ENCODE results near the gene SMIM33.

SMIM33 gene

DNA sequence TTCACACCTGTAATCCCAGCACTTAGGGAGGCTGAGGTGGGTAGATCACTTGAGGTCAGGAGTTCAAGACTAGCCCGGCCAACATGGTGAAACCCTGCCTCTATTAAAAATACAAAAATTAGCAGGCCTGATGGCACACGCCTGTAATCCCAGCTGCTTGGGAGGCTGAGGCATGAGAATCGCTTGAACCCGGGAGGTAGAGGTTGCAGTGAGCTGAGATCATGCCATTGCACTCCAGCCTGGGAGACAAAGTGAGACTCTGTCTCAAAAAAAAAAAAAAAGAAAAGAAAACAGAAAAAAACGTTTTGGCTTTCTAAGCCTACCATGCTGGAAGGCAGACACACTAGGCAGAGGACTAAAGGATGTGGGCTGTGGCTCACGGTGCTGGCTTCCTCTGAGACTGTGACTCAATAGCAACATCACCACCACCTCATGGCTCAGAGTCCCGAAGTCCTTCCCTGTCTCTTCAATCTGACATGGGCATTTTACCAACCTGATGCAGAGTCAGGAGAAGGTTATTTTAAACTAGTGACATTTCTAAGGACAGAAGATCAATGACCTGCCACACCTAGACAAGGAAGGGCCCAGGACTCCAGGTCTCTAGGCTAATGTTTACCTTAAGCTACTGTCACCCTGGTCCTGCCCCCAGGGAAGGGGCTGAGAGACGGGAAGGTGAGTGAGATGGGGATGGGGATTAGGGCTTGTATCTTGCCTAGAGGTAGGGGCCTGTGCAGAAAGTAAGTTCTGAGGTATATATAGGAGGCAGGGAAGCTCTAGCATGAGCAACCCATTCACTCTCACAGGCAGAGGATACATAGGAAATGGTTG, 12.0 kb upstream of the SMIM33 start:
- H3K36me3 ChIP-seq (ENCODE audit: control insufficient read depth, insufficient read depth, low read length, severe bottlenecking), result no peaks in the 10 kb centered on the region
- peak; percentile 22 for DNase-seq (ENCODE audit: low read depth)
- H3K27me3 ChIP-seq (replicated peaks; ENCODE audit: control insufficient read depth, insufficient read depth, low read length), result no peaks in the 10 kb centered on the region
- H3K9ac ChIP-seq (ENCODE audit: low read length), result no peak overlapping the region
- H3K4me3 ChIP-seq (ENCODE audit: low read length), result no peak overlapping the region
- no peaks in the 10 kb centered on the region for H3K9me3 ChIP-seq (ENCODE audit: control insufficient read depth, low read length)
- no peaks in the 10 kb centered on the region for H3K4me1 ChIP-seq (ENCODE audit: control insufficient read depth, insufficient read depth, low read length)

DNA sequence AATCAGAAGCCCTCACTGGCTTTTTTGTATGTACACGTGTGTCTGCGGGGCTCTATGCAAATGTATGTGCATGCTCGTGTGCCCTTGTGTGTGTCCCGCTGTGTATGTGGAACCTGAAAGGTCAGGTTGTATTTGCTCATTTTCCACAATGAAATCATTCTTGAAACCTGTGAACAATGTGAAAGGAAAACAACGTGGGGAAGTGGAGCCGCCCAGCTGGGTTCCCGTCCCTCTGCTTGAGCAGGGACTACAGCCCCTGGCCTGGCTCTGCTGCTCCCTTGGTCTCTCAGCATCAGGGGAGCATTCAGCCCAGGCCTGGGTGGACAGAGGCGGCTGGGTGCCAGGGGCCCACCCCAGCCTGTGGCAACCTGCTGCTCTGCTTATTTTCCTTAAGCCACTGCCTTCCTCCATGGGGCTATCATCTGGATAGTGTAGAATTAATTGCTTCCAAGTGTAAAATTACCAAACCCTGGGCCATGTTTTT, 11.3 kb upstream of the SMIM33 start:
- H3K36me3 ChIP-seq (ENCODE audit: control insufficient read depth, insufficient read depth, low read length, severe bottlenecking), result no peaks in the 10 kb centered on the region
- no peaks in the 10 kb centered on the region for H3K4me1 ChIP-seq (ENCODE audit: control insufficient read depth, insufficient read depth, low read length)
- H3K9ac ChIP-seq (ENCODE audit: low read length), result no peak overlapping the region
- DNase-seq (ENCODE audit: low read depth), result no peak
- no peaks in the 10 kb centered on the region for H3K9me3 ChIP-seq (ENCODE audit: control insufficient read depth, low read length)
- H3K27me3 ChIP-seq (replicated peaks; ENCODE audit: control insufficient read depth, insufficient read depth, low read length), result no peaks in the 10 kb centered on the region
- no peak overlapping the region for H3K4me3 ChIP-seq (ENCODE audit: low read length)

DNA sequence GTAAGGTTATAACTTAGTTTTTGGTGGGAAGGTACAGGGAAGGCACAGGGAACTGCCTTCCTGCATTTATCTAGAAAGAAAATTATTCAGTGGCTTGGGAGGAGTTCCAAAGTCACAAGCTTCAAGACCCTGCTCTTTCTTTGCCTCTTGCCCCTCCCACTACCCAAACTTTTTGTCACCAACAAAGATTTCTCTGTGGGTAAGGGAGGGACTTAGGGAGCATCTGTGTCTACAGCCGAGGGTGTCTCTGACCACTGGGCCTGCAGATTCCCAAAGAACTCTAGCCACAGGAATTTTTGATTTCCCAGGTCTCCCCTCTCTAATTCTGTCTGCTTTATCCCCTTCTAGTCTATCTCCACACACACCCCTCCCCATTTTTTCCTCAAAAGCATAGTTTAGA, 10.3 kb upstream of the SMIM33 start:
- no peak for DNase-seq (ENCODE audit: low read depth)

GRCh38 chr5:139461176-139461575, 9.6 kb upstream of the SMIM33 start:
- no peaks in the 10 kb centered on the region for H3K27me3 ChIP-seq (replicated peaks; ENCODE audit: control insufficient read depth, insufficient read depth, low read length)
- no peak overlapping the region for H3K9ac ChIP-seq (ENCODE audit: low read length)
- H3K36me3 ChIP-seq (ENCODE audit: control insufficient read depth, insufficient read depth, low read length, severe bottlenecking), result no peaks in the 10 kb centered on the region
- no peaks in the 10 kb centered on the region for H3K9me3 ChIP-seq (ENCODE audit: control insufficient read depth, low read length)
- no peak for DNase-seq (ENCODE audit: low read depth)
- H3K4me3 ChIP-seq (ENCODE audit: low read length), result no peak overlapping the region
- H3K4me1 ChIP-seq (ENCODE audit: control insufficient read depth, insufficient read depth, low read length), result no peaks in the 10 kb centered on the region

More for the DNA sequence above, 10.3 kb upstream of the SMIM33 start:
- Histone ChIP-seq H3K9me3 (ENCODE audit: control insufficient read depth, low read length) (no peaks in the 10 kb centered on the region), H3K4me1 (ENCODE audit: control insufficient read depth, insufficient read depth, low read length) (no peaks in the 10 kb centered on the region), H3K9ac (ENCODE audit: low read length) (no peak overlapping the region), H3K4me3 (ENCODE audit: low read length) (no peak overlapping the region), H3K27me3 (replicated peaks; ENCODE audit: control insufficient read depth, insufficient read depth, low read length) (no peaks in the 10 kb centered on the region), H3K36me3 (ENCODE audit: control insufficient read depth, insufficient read depth, low read length, severe bottlenecking) (no peaks in the 10 kb centered on the region)

- H3K36me3 ChIP-seq (ENCODE audit: control insufficient read depth, insufficient read depth, low read length, severe bottlenecking), result no peaks in the 10 kb centered on the region
- H3K9ac ChIP-seq (ENCODE audit: low read length), result no peak overlapping the region
- H3K4me1 ChIP-seq (ENCODE audit: control insufficient read depth, insufficient read depth, low read length), result no peaks in the 10 kb centered on the region
- no peaks in the 10 kb centered on the region for H3K27me3 ChIP-seq (replicated peaks; ENCODE audit: control insufficient read depth, insufficient read depth, low read length)
- H3K9me3 ChIP-seq (ENCODE audit: control insufficient read depth, low read length), result no peaks in the 10 kb centered on the region
- peak; percentile 25 for DNase-seq (ENCODE audit: low read depth)
- no peak overlapping the region for H3K4me3 ChIP-seq (ENCODE audit: low read length)
These were observed 9.1 kb upstream of the SMIM33 start for GRCh38 chr5:139461698-139462097.

- Histone ChIP-seq H3K9me3 (ENCODE audit: control insufficient read depth, low read length) (no peaks in the 10 kb centered on the region), H3K27me3 (replicated peaks; ENCODE audit: control insufficient read depth, insufficient read depth, low read length) (no peaks in the 10 kb centered on the region), H3K36me3 (ENCODE audit: control insufficient read depth, insufficient read depth, low read length, severe bottlenecking) (no peaks in the 10 kb centered on the region), H3K4me3 (ENCODE audit: low read length) (no peak within 1 kb of the TSS), H3K9ac (ENCODE audit: low read length) (no peak within 1 kb of the TSS), H3K4me1 (ENCODE audit: control insufficient read depth, insufficient read depth, low read length) (no peaks in the 10 kb centered on the region)
- no peak for DNase-seq (ENCODE audit: low read depth)
These were observed 8.1 kb upstream of the SMIM33 start, which contains the start of gene ECSCR for GRCh38 chr5:139462586-139463276. Gene ECSCR, minus strand, starts transcription at chr5:139462743. Its CDS starts 73 bp downstream, at chr5:139462670.

DNA sequence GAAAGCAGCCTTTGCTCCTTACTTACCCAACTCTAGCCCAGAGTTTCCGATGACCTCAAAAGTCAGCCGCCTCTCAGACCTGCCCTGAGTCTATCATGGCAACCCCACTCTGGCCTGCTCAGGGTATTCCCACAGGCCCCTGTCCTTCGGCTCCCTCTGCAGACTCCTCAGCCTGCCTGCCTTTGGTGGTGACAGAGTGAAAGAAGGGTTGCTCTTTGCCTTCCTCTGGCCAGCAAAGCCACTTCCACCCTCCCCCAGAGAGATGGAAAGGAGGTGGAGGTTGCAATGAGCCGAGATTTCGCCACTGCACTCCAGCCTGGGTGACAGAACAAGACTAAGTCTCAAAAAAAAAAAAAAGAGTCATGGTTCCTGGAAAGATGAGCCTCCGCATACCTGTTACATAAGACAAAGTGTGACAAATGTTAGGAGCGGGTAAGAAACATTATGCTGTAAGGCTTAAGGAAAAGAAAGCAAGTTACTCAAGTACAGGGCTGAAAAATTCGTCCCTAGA, 2.3 kb upstream of the SMIM33 start:
- Histone ChIP-seq H3K9ac (ENCODE audit: low read length) (peak overlapping the region; percentile 54), H3K27me3 (replicated peaks; ENCODE audit: control insufficient read depth, insufficient read depth, low read length) (no peaks in the 10 kb centered on the region), H3K36me3 (ENCODE audit: control insufficient read depth, insufficient read depth, low read length, severe bottlenecking) (no peaks in the 10 kb centered on the region), H3K4me3 (ENCODE audit: low read length) (no peak overlapping the region), H3K9me3 (ENCODE audit: control insufficient read depth, low read length) (no peaks in the 10 kb centered on the region), H3K4me1 (ENCODE audit: control insufficient read depth, insufficient read depth, low read length) (peaks cover 27% of the 10 kb centered on the region)
- DNase-seq (ENCODE audit: low read depth), result no peak

DNA sequence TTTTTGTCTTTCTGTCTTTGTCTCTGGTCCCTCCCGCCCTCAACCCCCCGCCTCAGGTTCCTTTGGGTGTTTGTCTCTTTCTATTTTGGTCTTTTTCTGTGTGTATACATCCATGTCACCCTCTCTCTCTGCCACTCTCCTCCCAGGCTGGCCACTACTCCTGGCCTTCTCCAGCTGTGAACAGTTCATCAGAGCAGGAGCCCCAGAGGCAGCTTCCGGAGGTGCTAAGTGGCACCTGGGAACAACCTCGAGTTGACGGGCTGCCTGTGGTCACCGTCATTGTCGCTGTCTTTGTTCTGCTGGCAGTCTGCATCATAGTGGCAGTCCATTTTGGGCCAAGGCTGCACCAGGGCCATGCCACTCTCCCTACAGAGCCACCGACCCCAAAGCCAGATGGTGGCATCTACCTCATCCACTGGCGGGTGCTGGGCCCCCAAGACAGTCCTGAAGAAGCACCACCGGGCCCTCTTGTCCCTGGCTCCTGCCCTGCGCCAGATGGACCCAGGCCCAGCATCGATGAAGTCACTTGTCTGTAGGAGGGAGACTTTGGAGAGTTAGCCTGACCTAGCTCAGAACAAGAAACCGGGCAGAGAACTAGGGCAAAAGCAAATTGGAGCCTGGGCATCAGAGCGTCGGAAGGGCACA, 1.7 kb downstream of the SMIM33 start:
- H3K36me3 ChIP-seq (ENCODE audit: control insufficient read depth, insufficient read depth, low read length, severe bottlenecking), result peaks cover 13% of the 10 kb centered on the region
- H3K4me1 ChIP-seq (ENCODE audit: control insufficient read depth, insufficient read depth, low read length), result peaks cover 49% of the 10 kb centered on the region
- DNase-seq (ENCODE audit: low read depth), result no peak
- no peak overlapping the region for H3K4me3 ChIP-seq (ENCODE audit: low read length)
- no peaks in the 10 kb centered on the region for H3K9me3 ChIP-seq (ENCODE audit: control insufficient read depth, low read length)
- H3K9ac ChIP-seq (ENCODE audit: low read length), result peak overlapping the region; percentile 48
- no peaks in the 10 kb centered on the region for H3K27me3 ChIP-seq (replicated peaks; ENCODE audit: control insufficient read depth, insufficient read depth, low read length)

- H3K4me1 ChIP-seq (ENCODE audit: control insufficient read depth, insufficient read depth, low read length), result peaks cover 48% of the 10 kb centered on the region
- peak; percentile 40 for DNase-seq (ENCODE audit: low read depth)
- peaks cover 19% of the 10 kb centered on the region for H3K36me3 ChIP-seq (ENCODE audit: control insufficient read depth, insufficient read depth, low read length, severe bottlenecking)
- H3K9me3 ChIP-seq (ENCODE audit: control insufficient read depth, low read length), result no peaks in the 10 kb centered on the region
- H3K9ac ChIP-seq (ENCODE audit: low read length), result peak overlapping the region; percentile 48
- no peaks in the 10 kb centered on the region for H3K27me3 ChIP-seq (replicated peaks; ENCODE audit: control insufficient read depth, insufficient read depth, low read length)
- no peak overlapping the region for H3K4me3 ChIP-seq (ENCODE audit: low read length)
These were observed 2.3 kb downstream of the SMIM33 start for GRCh38 chr5:139473105-139473504.

DNA sequence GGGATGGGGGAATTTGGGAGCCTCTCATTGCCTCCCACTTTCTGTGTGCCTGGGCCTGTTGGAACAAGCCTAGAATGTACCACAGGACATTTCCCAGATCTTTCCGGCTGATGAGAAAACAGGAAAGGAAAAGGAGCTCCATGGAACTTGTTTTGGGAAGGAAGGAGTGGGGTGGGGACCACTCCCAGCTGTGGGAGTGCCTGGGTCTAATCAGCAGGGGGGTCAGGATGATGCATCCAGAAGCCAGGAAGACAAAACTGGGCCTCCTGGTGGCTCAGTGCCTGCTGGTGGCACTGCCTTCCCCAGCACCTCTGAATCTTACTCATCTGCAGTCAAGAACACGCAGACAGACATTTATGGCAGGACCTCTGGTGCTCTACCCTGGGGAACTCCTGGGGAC, 2.8 kb downstream of the SMIM33 start:
- H3K4me1 ChIP-seq (ENCODE audit: control insufficient read depth, insufficient read depth, low read length), result peaks cover 44% of the 10 kb centered on the region

More for the DNA sequence above, 2.8 kb downstream of the SMIM33 start:
- H3K4me3 ChIP-seq (ENCODE audit: low read length), result no peak overlapping the region
- peak; percentile 23 for DNase-seq (ENCODE audit: low read depth)
- peak overlapping the region; percentile 48 for H3K9ac ChIP-seq (ENCODE audit: low read length)
- H3K9me3 ChIP-seq (ENCODE audit: control insufficient read depth, low read length), result no peaks in the 10 kb centered on the region
- H3K36me3 ChIP-seq (ENCODE audit: control insufficient read depth, insufficient read depth, low read length, severe bottlenecking), result peaks cover 23% of the 10 kb centered on the region
- H3K27me3 ChIP-seq (replicated peaks; ENCODE audit: control insufficient read depth, insufficient read depth, low read length), result no peaks in the 10 kb centered on the region
